HG02973 (cell line): ENCODE measurements around the gene MAGEA10.
"Not testable (repeated sequence)": the region's sequence is repeated elsewhere in the genome, so short reads cannot be mapped to it uniquely, and the experiment has no call there.

Source experiments
- ATAC-seq: cut with Tn5 transposase; IDR thresholded peaks from one replicate; pipeline ENCODE4 v1.9.1; 2021; ENCODE audit warnings: moderate library complexity; ENCODE audit not compliant: unreplicated experiment

MAGEA10 gene

DNA sequence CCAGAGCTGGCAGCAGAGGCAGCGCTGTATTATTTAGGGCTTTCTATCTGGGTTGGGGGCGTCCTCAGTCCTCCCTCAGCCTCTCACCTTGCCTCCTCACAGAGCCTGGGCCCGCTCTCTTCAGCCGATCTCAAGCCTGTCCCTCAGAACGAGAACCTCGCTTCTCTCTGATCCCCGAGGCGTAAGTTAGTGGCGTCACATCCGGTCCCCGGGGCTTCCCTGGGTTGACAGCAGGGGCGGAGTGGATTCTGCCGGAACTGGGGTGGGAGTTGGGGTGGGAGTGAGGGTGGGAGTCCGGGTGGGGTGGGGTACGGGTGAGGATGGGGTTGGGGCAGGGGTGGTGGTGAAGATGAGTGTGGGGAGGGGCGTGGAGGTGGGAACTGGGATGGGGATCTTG lies at the start of gene MAGEA10:
TSS of gene MAGEA10 (minus strand) at position 190 of the 397 bp plus-strand sequence. CDS start 2,957 bp downstream, outside the sequence.
- ATAC-seq: no peak

DNA sequence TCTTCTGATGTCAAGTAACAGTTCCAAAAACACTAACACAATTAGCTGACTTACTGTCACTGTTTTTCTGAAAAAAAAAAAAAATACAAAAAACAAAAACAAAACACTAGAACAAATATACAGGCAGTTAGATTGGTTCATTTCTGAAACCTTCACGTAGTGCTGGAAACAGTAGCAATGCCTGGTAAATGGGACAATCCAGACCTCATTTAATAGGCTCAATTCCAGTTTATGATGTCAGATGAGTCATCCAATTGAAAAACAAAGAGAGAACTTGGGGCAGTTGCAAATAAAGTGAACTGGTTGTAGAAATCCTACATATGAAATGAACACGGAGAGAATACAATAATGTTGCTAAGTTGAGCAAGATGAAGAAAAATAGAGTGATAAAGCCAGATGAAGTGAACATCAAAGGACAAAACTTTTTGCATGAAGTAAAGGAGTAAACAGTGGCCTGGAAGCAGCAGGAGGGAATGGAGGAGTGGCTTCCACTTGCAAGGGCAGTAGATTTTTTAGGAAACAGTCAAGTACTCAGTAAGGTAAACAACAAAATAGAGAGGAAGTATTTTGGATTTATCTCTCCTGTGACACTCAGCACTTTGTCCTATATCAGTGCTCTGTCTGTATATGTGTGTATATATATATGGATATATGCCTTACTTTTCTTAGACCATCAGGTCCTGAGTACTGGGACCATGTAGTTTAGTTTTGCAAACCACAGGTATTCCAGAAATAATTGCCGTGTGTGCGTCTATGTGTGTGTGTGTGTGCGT lies 39.3 kb upstream of the MAGEA10 start:
- no peak for ATAC-seq

DNA sequence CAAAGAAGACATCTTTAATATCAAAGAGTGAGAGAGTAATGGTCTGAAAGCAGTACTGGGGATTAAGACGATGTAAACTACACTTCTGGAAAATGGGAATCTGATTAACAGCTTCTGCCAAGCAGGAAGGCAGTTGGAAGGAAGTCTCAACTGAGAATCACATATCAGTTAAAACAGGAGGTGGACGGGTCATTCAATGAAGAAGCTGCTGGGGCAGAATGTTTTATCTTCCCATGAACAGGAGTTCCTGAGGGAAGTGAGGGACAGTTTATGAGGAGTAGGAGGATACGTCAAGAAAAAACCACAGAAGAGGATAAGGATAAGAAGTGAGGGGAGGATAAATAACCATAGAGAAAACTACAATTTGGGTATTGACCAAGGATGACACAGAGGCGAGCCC lies 38.7 kb upstream of the MAGEA10 start:
- ATAC-seq: no peak

DNA sequence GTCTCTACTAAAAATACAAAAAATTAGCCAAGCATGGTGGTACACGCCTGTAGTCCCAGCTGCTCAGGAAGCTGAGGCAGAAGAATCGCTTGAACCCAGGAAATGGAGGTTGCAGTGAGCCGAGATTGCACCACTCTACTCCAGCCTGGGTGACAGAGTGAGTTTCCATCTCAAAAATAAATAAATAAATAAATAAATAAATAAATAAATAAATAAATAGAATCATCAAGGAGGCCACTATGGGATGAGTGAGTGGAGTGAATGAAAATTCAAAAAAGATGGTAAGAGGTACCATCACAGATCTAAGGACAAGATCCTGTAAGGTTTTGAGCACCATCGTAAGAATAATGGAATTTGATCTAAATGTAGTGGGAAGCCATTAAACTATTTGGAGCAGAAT lies 37.5 kb upstream of the MAGEA10 start:
- not testable (repeated sequence) for ATAC-seq

DNA sequence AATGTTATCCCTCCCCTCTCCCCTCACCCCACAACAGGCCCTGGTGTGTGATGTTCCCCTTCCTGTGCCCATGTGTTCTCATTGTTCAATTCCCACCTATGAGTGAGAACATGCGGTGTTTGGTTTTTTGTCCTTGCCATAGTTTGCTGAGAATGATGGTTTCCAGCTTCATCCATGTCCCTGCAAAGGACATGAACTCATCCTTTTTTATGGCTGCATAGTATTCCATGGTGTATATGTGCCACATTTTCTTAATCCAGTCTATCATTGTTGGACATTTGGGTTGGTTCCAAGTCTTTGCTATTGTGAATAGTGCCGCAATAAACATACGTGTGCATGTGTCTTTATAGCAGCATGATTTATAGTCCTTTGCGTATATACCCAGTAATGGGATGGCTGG lies 35.5 kb upstream of the MAGEA10 start:
- ATAC-seq: not testable (repeated sequence)

DNA sequence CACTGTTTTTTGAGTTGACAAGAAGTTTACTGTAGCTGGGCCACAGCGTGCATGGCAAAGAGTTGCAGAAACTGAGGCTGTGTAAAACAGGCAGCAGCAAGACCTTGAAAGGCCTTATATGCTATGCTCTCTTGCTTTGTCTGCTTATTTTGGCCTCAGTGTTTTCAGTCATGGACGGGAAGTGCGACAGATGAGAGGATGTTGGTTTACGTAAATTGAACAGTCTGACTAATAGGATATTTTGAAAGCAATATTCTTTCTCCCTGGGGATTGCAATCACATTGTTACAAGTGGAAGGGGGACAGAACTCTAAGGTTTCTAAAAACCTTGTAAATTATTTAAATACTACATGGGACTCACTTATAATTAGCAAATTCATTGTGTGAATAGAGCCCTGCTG lies 32.2 kb upstream of the MAGEA10 start:
- no peak for ATAC-seq

DNA sequence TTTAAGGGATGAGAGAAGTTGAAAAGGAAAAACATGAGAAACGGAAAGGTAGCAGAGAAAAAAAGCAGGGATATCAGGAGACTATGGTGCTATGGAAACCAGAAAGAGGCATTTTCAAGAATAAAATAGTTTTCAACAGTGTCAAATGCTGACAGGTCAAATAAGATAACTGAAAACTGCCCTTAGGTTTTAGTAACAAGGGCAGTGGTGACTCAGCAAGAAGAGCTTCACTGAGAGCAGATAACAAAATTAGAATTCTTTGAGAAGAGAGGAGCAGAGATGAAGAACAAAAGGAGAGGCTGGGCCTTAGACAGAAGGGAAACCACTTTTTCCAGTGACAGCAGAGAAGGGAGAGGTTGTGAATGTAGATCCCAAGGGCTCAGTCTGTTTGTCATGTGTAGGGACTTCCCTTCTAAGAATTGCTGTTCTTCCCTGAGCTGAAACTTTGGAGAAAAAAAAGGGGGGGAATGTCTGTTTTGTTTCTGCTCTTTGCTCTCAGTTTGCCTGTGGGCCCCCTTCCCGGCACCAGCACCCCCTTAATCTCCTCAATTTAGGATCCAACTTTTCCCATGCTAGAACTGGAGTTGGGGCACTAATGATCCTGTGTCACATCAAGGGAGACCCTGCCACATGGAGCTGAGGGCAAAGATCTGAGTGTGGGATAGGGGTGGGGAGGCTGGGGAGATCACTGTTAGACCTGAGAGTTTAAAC lies 26.8 kb upstream of the MAGEA10 start:
- ATAC-seq: no peak

DNA sequence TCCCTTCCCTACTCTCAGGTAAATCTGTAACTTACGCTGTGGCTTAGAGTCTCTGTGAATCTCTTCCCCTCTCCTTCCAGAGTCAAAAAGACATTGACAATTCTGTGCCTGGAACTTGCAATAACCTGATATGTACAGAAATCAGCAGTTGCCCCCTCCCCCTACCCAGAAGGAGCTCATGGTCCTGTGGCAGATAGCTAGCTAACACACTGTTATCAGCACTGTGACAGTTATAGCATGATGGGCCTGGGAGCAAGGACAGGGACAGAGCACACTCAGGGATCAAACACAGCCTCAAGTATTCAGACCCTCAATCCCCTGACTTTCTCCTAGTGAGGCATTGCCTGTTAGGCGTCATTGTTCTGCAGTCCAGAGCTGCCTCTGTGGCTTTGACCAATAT lies 18.7 kb upstream of the MAGEA10 start:
- no peak for ATAC-seq

DNA sequence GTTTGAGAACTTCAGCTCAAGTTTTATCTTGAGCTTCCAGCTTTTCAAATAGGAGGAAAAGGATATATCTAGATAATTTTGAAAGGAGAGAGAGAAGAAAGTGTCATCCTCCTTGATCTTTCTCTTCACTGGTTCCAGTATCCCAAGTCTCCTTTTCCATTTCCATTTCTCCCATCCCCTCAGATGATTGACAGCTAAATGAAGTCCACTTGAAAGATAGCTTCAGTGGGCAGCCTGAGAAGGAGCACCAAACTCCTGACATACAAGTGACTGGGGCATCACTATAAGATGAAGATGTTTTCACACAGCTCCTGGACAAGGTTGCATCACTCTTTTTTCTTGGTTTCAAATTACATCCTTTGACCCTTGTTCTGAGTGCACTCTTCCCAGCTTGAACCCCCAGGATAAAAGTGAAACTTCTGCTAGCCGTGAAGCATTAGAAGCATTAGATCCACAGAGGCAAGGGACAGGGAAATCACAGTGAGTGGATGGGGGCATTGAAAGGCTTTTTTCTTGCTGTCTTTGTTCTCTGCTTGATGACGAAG lies 17.5 kb upstream of the MAGEA10 start:
- ATAC-seq: no peak

DNA sequence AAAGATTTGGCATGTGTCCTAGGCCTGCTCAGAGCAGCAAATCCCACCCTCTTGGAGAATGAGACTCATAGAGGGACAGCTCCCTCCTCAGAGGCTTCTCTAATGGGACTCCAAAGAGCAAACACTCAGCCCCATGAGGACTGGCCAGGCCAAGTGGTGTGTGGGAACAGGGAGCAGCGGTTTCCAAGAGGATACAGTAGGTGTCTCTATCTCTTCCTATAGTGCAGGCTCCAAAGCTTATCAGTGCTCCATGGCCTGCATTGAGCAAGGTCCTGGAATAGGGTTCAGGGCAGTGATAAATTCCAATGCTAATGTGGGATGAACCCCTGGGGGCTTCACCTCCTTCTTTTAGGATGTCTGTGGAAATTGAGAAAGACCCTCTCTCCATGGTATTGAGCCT lies 15.7 kb upstream of the MAGEA10 start:
- ATAC-seq: no peak

DNA sequence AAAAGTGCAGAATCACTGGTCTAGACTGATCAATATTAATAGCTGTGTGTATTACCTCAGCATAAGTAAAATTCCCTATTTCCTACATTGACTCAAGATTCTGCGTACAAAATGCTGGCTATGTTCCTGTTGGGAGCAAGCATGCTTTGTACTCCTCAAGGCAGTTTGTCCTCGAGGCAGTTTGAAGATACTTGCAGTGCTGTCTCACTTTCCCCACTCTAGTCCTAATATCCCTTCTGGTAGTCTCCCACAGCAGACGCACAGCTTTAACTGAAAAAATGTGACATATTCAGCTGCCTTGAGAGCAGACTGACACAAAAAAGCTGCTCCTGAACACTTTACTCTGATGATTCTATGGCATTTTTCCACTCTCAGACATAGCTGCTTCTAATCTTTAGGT lies 12.9 kb upstream of the MAGEA10 start:
- no peak for ATAC-seq

DNA sequence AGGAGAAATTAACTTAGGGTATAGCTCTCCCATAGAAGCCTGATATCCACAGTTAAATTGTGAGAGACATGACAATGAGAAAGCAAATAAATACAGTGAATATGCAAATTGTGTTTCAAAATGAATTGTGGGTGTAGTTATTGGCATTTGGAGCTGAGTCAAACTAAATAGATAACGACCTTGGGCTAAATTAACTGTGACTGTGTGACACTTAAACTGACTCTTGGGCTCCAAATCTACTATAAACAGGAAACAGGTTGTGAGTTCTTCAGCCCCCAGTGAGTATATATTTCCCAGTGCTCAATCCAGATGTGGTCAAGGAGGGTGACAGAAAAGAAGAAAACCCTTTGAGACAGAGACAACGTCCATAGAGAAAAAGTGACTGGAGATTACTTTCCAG lies 11.3 kb upstream of the MAGEA10 start:
- no peak for ATAC-seq

DNA sequence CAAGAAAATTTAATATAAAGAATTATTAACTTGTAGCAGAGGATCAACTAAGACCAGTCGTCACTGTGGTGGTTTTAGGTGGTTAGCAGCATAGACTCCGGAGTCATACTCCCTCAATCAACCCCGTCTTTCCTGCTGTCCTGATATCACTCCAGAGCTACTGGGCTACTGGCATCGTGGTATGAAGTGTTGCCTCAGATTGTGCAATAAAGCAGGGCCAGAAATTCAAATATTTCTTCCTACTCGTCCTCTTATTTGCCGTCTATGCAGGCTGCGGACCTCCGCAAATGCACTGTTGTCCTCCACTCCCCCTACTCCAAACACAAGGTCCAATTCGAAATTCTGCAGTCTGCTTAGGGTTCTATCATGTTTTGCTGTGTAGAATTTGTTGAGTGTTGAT lies 1.2 kb upstream of the MAGEA10 start:
- no peak for ATAC-seq

DNA sequence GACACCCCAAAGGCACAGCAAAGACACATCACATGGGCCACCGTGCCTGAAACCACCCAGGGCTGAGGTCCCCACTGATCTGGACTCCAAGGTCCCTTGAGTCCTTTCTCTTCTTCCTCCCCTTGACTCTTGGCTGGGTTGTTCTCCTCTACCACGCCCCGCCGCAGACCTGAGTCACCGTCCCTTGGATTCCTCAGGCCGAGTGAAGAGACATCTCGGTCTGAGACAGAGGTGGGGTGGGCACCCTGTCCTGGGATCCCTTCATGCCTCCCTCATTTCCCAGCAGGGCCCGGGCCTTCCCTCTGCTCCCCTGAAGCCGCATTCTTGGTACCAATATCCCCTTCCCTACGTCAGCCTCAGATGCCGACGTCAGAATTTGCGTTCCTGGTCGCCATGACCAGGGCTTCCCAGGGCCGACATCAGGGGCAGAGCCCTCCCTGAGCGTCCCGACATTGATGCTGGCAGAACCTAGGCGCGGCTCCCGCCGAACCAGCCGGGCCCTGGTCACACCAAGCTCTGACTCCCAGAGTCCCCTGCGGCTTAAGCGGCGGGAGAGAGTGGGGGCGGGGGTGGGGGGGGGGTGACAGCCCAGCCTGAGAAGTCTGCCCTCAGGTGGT lies 498 bp downstream of the MAGEA10 start:
- no peak for ATAC-seq

DNA sequence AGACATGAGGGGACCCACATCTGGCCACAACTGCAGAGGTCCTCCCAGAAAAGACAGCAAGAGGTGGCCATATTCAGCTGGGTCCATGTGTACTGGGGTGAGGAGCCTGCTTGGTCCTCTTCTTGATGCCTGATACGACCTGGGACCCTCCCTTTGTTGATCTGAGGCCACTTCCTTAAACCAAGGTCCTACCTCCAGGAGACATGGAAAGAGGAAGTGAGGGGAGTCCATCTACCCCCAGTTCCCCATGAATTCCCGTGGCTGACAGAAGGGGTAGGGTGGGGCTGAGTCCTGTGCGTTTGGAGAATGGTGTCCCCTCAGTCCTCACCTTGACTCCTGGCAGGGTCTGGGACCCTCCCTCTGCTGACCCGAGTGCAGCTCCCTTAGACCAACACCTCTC lies 2.1 kb downstream of the MAGEA10 start:
- ATAC-seq: no peak

DNA sequence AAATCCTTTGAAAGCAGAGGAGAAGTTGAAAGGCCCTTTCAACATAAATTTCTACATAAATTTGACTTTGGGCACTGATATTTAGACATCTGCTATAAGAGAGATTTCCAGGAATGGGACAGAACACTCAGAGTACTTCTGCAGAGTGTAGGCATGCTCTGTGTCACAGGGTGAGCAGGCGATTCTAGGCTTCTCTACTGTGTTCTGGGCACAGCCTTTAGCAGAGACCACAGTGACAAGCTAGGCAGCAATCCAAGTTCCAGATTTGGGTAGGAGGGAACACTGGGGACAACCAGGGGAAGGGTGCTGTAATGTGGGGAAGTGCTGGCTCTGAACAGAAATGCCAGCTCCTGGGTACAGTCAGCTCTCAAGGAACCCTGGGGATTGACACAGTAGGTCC lies 6.9 kb downstream of the MAGEA10 start:
- ATAC-seq: no peak

DNA sequence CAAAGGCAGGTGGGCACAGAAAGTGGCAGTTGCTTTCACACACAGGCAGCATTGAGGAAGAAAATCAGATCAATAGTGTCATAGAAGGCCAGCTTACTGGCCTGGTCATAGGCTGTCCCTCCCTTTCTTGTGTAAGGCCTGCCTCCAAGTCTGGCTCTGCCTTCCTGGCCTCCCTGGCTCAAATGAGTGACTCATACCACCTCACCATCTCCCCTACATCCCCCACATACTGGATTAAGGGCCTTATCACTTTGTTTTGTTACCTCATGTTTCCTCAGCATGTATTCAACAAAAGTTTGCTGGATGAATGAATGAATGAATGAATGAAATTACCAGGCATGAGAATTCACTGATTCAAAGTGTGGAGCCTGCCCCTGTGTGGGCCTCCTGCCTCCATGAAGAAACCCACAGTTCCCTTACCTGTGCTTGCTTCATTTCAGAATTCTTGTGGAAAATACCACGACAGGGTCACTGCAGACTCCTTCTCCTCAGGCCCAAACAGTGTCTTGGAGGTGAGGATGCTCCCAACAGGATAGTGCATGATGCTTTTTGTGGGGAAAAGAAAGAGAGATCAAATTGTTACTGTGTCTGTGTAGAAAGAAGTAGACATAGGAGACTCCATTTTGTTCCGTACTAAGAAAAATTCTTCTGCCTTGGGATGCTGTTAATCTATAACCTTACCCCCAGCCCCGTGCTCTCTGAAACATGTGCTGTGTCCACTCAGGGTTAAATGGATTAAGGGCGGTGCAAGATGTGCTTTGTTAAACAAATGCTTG lies 9.1 kb downstream of the MAGEA10 start:
- ATAC-seq: not testable (repeated sequence)

DNA sequence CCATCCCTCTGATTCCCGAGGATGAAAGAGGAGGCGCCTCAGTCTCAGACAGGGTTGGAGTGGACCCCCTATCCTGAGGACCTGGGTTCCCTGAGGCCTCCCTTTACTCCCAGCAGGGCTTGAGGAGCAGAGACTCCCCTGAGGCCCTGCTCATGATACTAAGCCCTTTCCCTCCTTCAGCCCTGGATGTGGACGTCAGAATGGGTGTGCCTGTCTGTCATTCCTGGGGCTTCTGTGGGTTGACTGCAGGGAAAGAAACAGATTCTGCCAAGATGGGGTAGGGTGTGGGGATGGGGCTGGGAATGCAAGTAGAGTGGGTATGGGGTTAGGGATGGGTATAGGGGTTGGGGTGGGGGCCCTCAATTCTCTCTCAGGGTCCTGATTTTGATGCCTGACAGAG lies 21.1 kb downstream of the MAGEA10 start:
- ATAC-seq: no peak

DNA sequence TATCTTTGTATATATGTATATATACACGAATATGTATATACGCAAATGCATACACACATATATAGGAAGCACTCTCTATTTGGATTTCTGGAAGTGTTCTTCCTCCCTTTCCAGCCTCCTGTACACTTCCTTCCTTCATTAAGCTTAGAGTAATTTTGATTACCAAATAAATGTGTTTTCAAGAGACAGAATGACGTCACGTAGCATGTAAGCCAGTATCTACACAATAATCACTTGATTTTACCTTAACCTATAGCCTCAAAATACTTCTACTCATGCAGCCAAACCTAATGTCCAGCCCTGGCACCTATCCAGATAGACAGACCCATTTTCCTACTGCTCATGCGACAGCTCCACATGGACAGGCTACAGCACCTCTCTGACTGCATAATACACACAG lies 29.9 kb downstream of the MAGEA10 start:
- no peak for ATAC-seq

DNA sequence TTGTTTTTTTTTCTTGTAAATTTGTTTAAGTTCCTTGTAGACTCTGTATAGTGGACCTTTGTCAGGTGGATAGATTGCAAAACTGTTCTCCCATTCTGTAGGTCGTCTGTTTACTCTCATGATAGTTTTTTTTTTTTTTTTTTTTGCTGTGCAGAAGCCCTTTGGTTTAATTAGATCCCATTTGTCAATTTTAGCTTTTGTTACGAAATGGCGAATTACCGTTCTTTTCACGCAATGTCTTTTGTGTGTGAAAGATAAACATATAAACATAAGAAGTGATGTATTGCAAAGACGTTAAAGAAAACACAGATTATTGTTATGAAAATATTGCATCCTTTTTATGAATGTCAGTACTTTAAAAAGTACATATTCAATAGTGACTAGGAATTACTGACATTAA lies 34.5 kb downstream of the MAGEA10 start:
- ATAC-seq: no peak

DNA sequence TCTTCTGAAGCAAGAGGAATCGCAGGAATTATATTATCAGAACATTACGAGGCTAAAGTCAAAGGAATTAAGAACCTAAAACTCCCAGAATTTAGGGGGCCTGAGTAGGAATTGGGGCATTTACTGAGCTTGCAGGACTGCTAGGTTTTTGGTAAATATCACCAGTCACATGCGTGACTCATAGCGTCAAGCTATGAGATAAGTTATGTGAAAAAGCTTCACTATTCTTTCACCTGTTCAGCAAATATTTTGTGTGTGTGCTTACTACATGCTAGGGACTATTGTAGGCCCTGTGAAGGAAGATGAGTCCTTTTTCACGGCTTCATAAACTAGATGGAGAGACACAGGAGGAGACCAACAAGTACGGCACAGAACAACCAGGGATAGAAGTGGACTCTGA lies 52.2 kb downstream of the MAGEA10 start:
- no peak for ATAC-seq
